IPS-20b (cell line): ENCODE results near the gene CRIM1.

Source experiments
- H3K27ac ChIP-seq: one replicate; pipeline ENCODE4 v1.5.1; 2013; ENCODE audit warnings: low read length
- H3K27me3 ChIP-seq: 2 replicates; pipeline ENCODE4 v1.6.1; 2013; ENCODE audit warnings: mild to moderate bottlenecking, low read length, inconsistent platforms; ENCODE audit not compliant: insufficient read depth
- H3K36me3 ChIP-seq: 2 replicates; pipeline ENCODE4 v1.6.1; 2013; ENCODE audit warnings: low read depth, mild to moderate bottlenecking, inconsistent platforms, low read length, moderate library complexity; ENCODE audit not compliant: insufficient read depth
- H3K4me1 ChIP-seq: 2 replicates; pipeline ENCODE4 v1.6.1; 2013; ENCODE audit warnings: mild to moderate bottlenecking, control low read depth, inconsistent platforms, low read length, moderate library complexity; ENCODE audit not compliant: insufficient read depth
- H3K4me3 ChIP-seq: 2 replicates; pipeline ENCODE4 v1.5.1; 2013; ENCODE audit warnings: mild to moderate bottlenecking, low read length, inconsistent platforms
- H3K9ac ChIP-seq: 2 replicates; pipeline ENCODE4 v1.6.1; 2013; ENCODE audit warnings: low read depth, mild to moderate bottlenecking, inconsistent platforms, low read length, moderate library complexity
- H3K9me3 ChIP-seq: 2 replicates; pipeline ENCODE4 v1.6.1; 2013; ENCODE audit warnings: mild to moderate bottlenecking, low read depth, low read length, inconsistent platforms; ENCODE audit not compliant: insufficient read depth

CRIM1 gene

GRCh38 chr2:36568516-36569246 is 213.1 kb downstream of the CRIM1 start:
- H3K9me3 ChIP-seq = no peaks in the 10 kb centered on the region
- peaks cover 18% of the 10 kb centered on the region for H3K4me1 ChIP-seq
- H3K27me3 ChIP-seq = no peaks in the 10 kb centered on the region
- no peak overlapping the region for H3K4me3 ChIP-seq
- H3K9ac ChIP-seq = no peak overlapping the region
- H3K36me3 ChIP-seq = no peaks in the 10 kb centered on the region; the same call in 1 of the 2 replicates
- H3K27ac ChIP-seq = no peak overlapping the region

DNA sequence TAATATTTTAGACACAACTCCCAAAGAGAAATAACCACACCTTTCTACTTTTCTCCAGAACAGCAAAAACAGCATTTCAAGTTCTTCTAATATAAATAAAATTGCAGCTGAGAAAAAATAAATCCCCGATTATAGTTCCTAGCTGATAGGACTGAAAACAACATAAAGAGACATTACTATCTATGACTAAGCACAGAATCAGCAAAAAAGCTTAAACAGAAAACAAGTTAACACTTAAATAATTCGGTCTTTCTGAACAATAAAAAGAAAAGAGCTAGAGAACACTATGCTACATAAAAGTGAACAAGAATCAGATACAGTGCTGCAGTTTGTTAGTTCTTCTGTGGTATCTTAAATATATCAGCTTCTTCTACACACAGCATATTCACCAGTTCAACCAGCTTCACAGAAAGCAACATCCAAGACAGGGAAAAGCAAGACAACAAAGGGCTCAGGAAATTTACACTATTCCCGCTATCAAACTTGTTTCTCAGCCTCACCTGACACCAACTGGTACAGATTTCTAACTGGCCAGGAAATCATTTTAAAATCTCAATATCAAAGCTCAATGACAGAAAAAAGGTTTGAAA is 213.8 kb downstream of the CRIM1 start:
- H3K36me3 ChIP-seq = no peaks in the 10 kb centered on the region; the same call in 1 of the 2 replicates
- H3K4me1 ChIP-seq = peaks cover 14% of the 10 kb centered on the region
- no peak overlapping the region for H3K9ac ChIP-seq
- no peak overlapping the region for H3K27ac ChIP-seq
- no peak overlapping the region for H3K4me3 ChIP-seq
- no peaks in the 10 kb centered on the region for H3K9me3 ChIP-seq
- no peaks in the 10 kb centered on the region for H3K27me3 ChIP-seq

DNA sequence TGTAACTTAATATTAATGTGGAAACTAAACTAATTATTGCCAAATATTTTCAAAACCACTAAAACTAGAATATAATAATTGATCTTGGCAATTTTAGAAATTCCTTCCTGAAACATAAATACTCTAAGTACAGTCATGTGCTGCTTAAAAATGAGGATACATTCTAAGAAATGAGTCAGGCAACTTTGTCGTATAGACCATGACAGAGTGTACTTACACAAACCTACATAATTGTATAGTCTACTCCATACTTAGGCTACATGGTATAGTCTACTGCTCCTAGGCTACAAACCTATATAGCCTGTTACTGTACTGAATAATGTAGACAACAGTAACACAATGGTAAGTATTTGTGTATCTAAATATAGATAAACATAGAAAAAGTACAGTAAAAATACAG is 214.8 kb downstream of the CRIM1 start:
- H3K9me3 ChIP-seq = no peaks in the 10 kb centered on the region
- H3K36me3 ChIP-seq = peaks cover 2% of the 10 kb centered on the region
- H3K27ac ChIP-seq = no peak overlapping the region
- no peaks in the 10 kb centered on the region for H3K27me3 ChIP-seq
- H3K4me1 ChIP-seq = peaks cover 12% of the 10 kb centered on the region; the same call in 1 of the 2 replicates
- no peak overlapping the region for H3K9ac ChIP-seq
- no peak overlapping the region for H3K4me3 ChIP-seq

- Histone ChIP-seq H3K4me3 (no peak overlapping the region), H3K36me3 (peaks cover 10% of the 10 kb centered on the region), H3K27ac (no peak overlapping the region), H3K4me1 (peaks cover 12% of the 10 kb centered on the region; the same call in 1 of the 2 replicates), H3K9me3 (no peaks in the 10 kb centered on the region), H3K27me3 (no peaks in the 10 kb centered on the region), H3K9ac (no peak overlapping the region)
Observed at GRCh38 chr2:36572054-36572718, 216.6 kb downstream of the CRIM1 start.

- Histone ChIP-seq H3K9ac (no peak overlapping the region), H3K9me3 (no peaks in the 10 kb centered on the region), H3K36me3 (peaks cover 14% of the 10 kb centered on the region), H3K4me1 (peaks cover 12% of the 10 kb centered on the region; the same call in 1 of the 2 replicates), H3K27me3 (no peaks in the 10 kb centered on the region), H3K27ac (no peak overlapping the region), H3K4me3 (no peak overlapping the region)
Observed at GRCh38 chr2:36572719-36573059, 217.1 kb downstream of the CRIM1 start.

DNA sequence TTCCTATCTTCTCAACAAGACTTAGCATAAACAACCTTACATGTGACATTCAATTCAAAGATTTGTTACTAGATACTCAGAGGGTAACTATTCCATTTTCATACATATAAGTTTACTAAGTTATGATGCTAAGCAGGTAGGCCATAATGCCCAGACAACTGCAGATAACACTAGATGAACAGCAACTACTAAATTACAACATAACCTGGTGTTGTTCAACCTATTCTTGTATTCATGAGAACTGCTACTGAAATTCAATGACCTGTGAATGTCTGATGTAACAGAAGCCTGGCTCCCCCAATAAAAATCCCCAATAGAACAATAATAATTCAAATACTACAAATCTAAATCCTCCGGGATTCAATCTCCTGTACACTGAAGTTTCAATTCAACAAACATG is 217.6 kb downstream of the CRIM1 start:
- peaks cover 12% of the 10 kb centered on the region; the same call in 1 of the 2 replicates for H3K4me1 ChIP-seq
- no peaks in the 10 kb centered on the region for H3K27me3 ChIP-seq
- no peak overlapping the region for H3K9ac ChIP-seq
- H3K36me3 ChIP-seq = peaks cover 19% of the 10 kb centered on the region
- no peak overlapping the region for H3K27ac ChIP-seq
- no peaks in the 10 kb centered on the region for H3K9me3 ChIP-seq
- no peak overlapping the region for H3K4me3 ChIP-seq

- Histone ChIP-seq H3K4me3 (no peak overlapping the region), H3K9me3 (no peaks in the 10 kb centered on the region), H3K4me1 (peaks cover 1% of the 10 kb centered on the region; the same call in 1 of the 2 replicates), H3K27me3 (no peaks in the 10 kb centered on the region), H3K9ac (no peak overlapping the region), H3K27ac (no peak overlapping the region), H3K36me3 (peaks cover 33% of the 10 kb centered on the region)
Observed at GRCh38 chr2:36574560-36574959, 219.0 kb downstream of the CRIM1 start.

- Histone ChIP-seq H3K4me3 (no peak overlapping the region), H3K36me3 (peaks cover 62% of the 10 kb centered on the region), H3K4me1 (no peaks in the 10 kb centered on the region), H3K9ac (no peak overlapping the region), H3K9me3 (no peaks in the 10 kb centered on the region), H3K27ac (no peak overlapping the region), H3K27me3 (no peaks in the 10 kb centered on the region)
Observed at GRCh38 chr2:36577884-36578283, 222.3 kb downstream of the CRIM1 start.

DNA sequence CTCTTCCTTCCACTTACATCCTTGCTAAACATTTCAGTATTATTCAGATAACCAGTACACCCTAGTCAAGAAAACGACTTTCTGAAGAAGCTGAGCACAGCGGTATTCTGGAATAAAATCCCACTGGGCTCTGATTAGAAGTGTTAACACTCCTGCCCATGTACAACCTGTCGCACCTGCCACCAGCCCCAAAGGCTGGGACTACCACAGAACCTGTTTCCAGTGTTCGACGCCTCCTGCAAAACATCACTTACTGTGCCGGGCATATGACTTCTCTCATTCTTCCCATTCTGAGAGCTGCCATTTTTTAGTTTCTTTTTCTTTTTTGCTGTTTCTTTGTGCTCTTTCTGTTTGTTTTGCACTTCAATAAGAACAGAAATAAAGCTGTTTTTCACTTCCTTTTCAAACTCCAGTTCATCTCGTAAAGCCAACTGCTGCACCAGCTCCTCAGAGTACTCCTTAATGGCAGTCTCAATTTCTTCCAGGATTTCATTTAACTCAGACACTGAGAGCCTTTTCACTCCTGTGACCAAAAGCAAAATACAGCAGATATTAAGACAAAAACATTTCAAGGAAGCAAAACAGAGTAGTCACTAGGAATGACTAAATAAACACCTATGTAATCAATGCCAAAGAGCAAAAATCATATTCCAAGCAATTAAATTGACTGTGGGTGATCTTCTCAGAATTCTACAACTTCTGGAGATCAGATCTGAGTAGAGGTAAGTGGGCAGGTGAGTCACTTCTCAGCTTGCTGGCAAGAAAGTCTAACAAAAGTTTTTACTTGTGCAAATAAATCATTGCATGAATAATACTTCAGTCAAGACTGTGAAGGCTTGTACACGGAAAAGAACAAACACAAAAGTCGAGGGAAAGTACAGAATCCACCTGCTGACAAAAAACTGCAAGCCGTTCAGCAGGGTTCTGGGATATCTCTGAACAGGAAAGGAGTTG is 223.0 kb downstream of the CRIM1 start:
- no peaks in the 10 kb centered on the region for H3K27me3 ChIP-seq
- no peak overlapping the region for H3K27ac ChIP-seq
- no peak overlapping the region for H3K9ac ChIP-seq
- no peaks in the 10 kb centered on the region for H3K4me1 ChIP-seq
- no peaks in the 10 kb centered on the region for H3K9me3 ChIP-seq
- H3K4me3 ChIP-seq = no peak overlapping the region
- H3K36me3 ChIP-seq = peaks cover 70% of the 10 kb centered on the region

GRCh38 chr2:36579297-36579664 is 223.7 kb downstream of the CRIM1 start:
- peaks cover 75% of the 10 kb centered on the region for H3K36me3 ChIP-seq
- no peak overlapping the region for H3K27ac ChIP-seq

GRCh38 chr2:36582538-36582937 is 227.0 kb downstream of the CRIM1 start:
- no peaks in the 10 kb centered on the region for H3K27me3 ChIP-seq
- H3K4me3 ChIP-seq = no peak overlapping the region
- H3K9ac ChIP-seq = no peak overlapping the region
- peaks cover 83% of the 10 kb centered on the region for H3K36me3 ChIP-seq
- no peaks in the 10 kb centered on the region for H3K9me3 ChIP-seq
- H3K27ac ChIP-seq = no peak overlapping the region
- no peaks in the 10 kb centered on the region for H3K4me1 ChIP-seq

More at GRCh38 chr2:36579297-36579664, 223.7 kb downstream of the CRIM1 start:
- Histone ChIP-seq H3K4me1 (no peaks in the 10 kb centered on the region), H3K9ac (no peak overlapping the region), H3K27me3 (no peaks in the 10 kb centered on the region), H3K4me3 (no peak overlapping the region), H3K9me3 (no peaks in the 10 kb centered on the region)
